ENCODE data around the gene DPF3. TPM values are rescaled to one million over a fixed set of nuclear protein-coding genes. Genes with fewer than 3 reads are reported as not detected.

Gene DPF3
- total RNA-seq: under 1 TPM; 0.33 to 0.86 (median 0.54) TPM
- total RNA-seq (2013): 0.85 TPM
- 0.14 to 2.6 (median 0.99) reads per million in 29 experiments for total RNA-seq

DNA sequence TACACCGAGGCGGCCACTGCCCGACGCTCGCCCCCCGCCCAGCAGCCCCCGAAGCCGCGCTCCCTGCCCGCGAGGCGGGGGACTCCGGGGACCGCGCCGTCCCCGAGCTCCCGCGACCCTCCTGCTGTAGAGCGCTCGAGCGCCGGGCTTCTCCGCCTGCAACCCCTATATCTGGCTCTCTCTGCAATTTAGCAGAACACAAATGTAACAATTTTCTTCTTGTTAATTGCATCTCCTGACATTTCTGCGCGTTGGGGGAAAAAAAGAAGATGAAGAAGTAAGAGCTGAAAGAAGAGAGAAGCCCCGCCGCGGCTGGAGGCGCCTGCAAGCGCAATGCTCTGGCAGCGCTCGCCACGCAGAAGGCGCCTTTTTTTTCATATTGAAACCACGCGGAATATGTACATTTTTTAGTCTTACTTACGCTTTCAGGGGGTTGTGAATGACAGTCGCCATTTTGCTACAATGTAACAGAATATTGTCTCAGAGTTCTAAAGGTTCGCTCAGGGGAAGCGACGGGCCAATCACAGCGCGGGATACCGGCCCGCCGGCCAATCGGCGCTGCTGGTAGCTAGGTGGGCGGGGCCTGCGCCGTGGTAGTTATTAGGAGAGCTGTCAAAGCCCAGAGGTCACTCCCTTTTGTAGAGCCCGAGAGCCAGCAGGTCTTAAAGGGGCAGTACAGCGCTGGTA is at the start of gene DPF3:
TSS of gene DPF3 (minus strand) at position 466 of the 687 bp plus-strand sequence. CDS start at position 453, 13 bp downstream.
- peaks cover 9 to 52% of the 10 kb centered on the region in 2 experiments for H3K27me3 ChIP-seq (replicated peaks in 1 of 2; ENCODE audit: control insufficient read depth in 2 of 2, extremely low read depth in 1 of 2, insufficient read depth in 2 of 2, low read length in 1 of 2)
- Mint-ChIP-seq H3K27ac (peak within 1 kb of the TSS; percentile 23 to 89), H3K27me3 (peaks cover 20 to 46% of the 10 kb centered on the region in 2 donors), H3K4me1 (peaks cover 23 to 29% (median 26%) of the 10 kb centered on the region in 3 donors), H3K36me3 (no peaks in the 10 kb centered on the region), H3K9me3 (no peaks in the 10 kb centered on the region), H3K4me3 (peak within 1 kb of the TSS; percentile 86 to 98 (median 90))
- H3K4me1 ChIP-seq (ENCODE audit: control insufficient read depth in 1 of 2, extremely low read depth in 1 of 2, insufficient read depth in 2 of 2, low read length in 2 of 2): peaks cover 7 to 30% of the 10 kb centered on the region in 2 experiments
- POLR2A ChIA-PET: interaction anchor here (0.5 to 0.8 kb wide), 3 partner anchors 32 to 492 kb away, joined by 3 read pairs; partner anchors contain the start of gene DCAF4 (in 1 of the 2)
- H3K4me3 ChIP-seq (ENCODE audit: control insufficient read depth in 1 of 2, extremely low read depth in 1 of 2, low read length in 1 of 2): peak within 1 kb of the TSS; percentile 74 to 96
- H3K27ac ChIP-seq (ENCODE audit: low read length): no peak within 1 kb of the TSS
- WGBS (ENCODE audit: insufficient coverage): 0% methylated on average over 25 of the region's 54 CpGs
- DNase-seq (peak; percentile 77 to 93 (median 87)), ATAC-seq (replicated peaks in 1 of 4) (peak; percentile 97 to 98 (median 97))
- no peaks in the 10 kb centered on the region for H3K36me3 ChIP-seq (ENCODE audit: control insufficient read depth in 2 of 2, extremely low read depth in 1 of 2, insufficient read depth in 1 of 2, low read length in 1 of 2)
- CTCF ChIA-PET: interaction anchor here (0.6 to 2.3 kb wide), 10 partner anchors 8 to 621 kb away, joined by 3 to 18 read pairs (median 4); no protein-coding TSS in a partner anchor
- no peaks in the 10 kb centered on the region for H3K9me3 ChIP-seq

DNA sequence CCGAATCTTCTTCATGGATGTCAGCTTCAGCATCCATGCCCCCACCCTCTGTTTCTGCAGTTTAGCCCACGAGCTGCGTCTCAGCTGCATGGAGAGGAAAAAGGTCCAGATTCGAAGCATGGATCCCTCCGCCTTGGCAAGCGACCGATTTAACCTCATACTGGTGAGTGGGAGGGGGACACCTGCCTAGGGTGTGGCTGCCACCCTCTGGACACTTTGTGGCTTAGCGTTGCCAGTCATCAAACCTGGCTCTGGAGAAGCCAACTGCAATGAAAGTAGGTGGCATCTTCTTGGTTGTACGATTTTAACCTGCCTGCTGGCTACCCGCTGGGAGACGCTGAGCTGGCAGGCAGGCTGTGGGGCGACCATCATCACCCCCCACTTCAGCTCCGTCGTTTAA is 49.0 kb upstream of the DPF3 start:
- H3K36me3 Mint-ChIP-seq: peaks cover 54% of the 10 kb centered on the region
- H3K27me3 Mint-ChIP-seq: no peaks in the 10 kb centered on the region
- Histone ChIP-seq H3K9me3 (no peaks in the 10 kb centered on the region), H3K27ac (ENCODE audit: low read length) (no peak overlapping the region), H3K36me3 (ENCODE audit: control insufficient read depth in 2 of 2, extremely low read depth in 1 of 2, insufficient read depth in 1 of 2, low read length in 1 of 2) (peaks cover 33 to 60% of the 10 kb centered on the region in 2 donors), H3K4me3 (ENCODE audit: control insufficient read depth in 1 of 2, extremely low read depth in 1 of 2, low read length in 1 of 2) (no peak overlapping the region), H3K27me3 (replicated peaks in 1 of 2; ENCODE audit: control insufficient read depth in 2 of 2, extremely low read depth in 1 of 2, insufficient read depth in 2 of 2, low read length in 1 of 2) (no peaks in the 10 kb centered on the region), H3K4me1 (ENCODE audit: control insufficient read depth in 1 of 2, extremely low read depth in 1 of 2, insufficient read depth in 2 of 2, low read length in 2 of 2) (peaks cover 0 to 2% of the 10 kb centered on the region in 2 experiments)
- ATAC-seq (replicated peaks in 1 of 4) (no peak), DNase-seq (no peak)
- H3K4me1 Mint-ChIP-seq: peaks cover 2 to 6% (median 2%) of the 10 kb centered on the region in 3 donors
- CTCF ChIA-PET: interaction anchor here in 1 of 2 donors (0.7 kb wide), 1 partner anchor 516 kb away, joined by 3 read pairs; no protein-coding TSS in a partner anchor
- 93% methylated on average over 7 of the region's 14 CpGs for WGBS (ENCODE audit: insufficient coverage)
- no peak overlapping the region for H3K27ac Mint-ChIP-seq
- POLR2A ChIA-PET: interaction anchor here in 1 of 2 donors (0.5 kb wide), 1 partner anchor 8 kb away, joined by 3 read pairs; no protein-coding TSS in a partner anchor
- H3K4me3 Mint-ChIP-seq: no peak overlapping the region
- no peaks in the 10 kb centered on the region for H3K9me3 Mint-ChIP-seq

DNA sequence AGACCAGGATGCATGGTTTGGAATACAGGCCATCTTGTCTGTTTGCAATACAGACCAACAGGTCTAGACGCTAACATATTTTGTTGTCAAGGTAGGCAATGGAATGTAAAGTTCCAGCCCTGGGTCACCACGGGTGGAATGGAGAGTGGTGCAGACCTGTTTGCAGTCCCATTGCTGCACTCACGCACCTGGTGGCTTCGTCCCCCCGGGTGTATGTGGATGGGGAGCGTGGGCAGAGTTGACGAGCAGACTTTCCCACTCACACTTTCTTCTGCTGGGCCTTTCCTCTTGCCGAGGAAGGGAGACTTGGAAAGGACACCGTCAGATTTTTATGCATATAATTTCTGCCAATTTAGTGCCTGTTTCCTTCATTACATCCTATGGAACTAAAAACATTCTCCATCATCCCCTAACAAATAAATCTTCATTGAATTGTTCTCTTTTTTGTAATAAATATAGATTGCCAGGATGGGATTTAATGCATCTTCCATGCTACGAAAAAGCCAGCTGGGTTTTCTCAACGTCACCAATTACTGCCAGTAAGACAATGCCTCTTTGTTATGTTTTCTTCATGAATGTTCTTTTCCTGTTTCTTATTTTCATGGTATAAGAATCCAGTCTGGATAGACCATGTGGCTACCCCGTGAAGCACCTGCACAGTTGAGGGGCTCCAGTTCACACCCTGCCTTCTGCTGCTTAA is 47.5 kb upstream of the DPF3 start:
- no peak for ATAC-seq (replicated peaks in 1 of 4)
- POLR2A ChIA-PET: no interaction called here

DNA sequence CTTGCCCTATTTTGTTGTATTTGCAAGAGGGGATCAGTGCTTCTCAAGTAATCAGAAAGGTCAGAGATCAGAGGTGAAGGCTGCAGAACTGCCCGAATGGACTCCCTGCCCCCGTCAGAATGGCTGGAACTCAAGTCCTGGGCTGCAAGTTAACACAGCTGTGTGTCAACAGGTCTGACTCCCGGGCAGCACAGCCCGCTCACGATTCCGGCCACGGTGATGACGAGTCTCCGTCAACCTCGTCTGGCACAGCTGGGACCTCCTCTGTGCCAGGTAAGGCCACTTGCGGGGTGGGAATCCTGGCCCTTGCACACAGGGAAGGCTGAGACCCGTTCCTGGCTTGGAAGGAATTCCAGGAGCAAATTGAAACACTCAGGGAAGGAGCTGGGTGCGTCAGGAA is 45.7 kb upstream of the DPF3 start:
- Mint-ChIP-seq H3K36me3 (peaks cover 56% of the 10 kb centered on the region), H3K27ac (no peak overlapping the region), H3K27me3 (no peaks in the 10 kb centered on the region), H3K4me3 (no peak overlapping the region), H3K4me1 (peaks cover 16 to 24% (median 24%) of the 10 kb centered on the region in 3 donors), H3K9me3 (no peaks in the 10 kb centered on the region)
- Histone ChIP-seq H3K27ac (ENCODE audit: low read length) (no peak overlapping the region), H3K9me3 (no peaks in the 10 kb centered on the region), H3K4me1 (ENCODE audit: control insufficient read depth in 1 of 2, extremely low read depth in 1 of 2, insufficient read depth in 2 of 2, low read length in 2 of 2) (peaks cover 0 to 10% of the 10 kb centered on the region in 2 experiments), H3K27me3 (replicated peaks in 1 of 2; ENCODE audit: control insufficient read depth in 2 of 2, extremely low read depth in 1 of 2, insufficient read depth in 2 of 2, low read length in 1 of 2) (no peaks in the 10 kb centered on the region), H3K36me3 (ENCODE audit: control insufficient read depth in 2 of 2, extremely low read depth in 1 of 2, insufficient read depth in 1 of 2, low read length in 1 of 2) (peaks cover 22 to 46% of the 10 kb centered on the region in 2 donors), H3K4me3 (ENCODE audit: control insufficient read depth in 1 of 2, extremely low read depth in 1 of 2, low read length in 1 of 2) (no peak overlapping the region)
- no peak for DNase-seq
- ChIA-PET CTCF (interaction anchor here in 1 of 2 donors (0.7 kb wide), 1 partner anchor 1805 kb away, joined by 3 read pairs; no protein-coding TSS in a partner anchor), POLR2A (no interaction called here)
- ATAC-seq (replicated peaks in 1 of 4): no peak
- 90% methylated on average over 13 of the region's 13 CpGs for WGBS (ENCODE audit: insufficient coverage)

More for the DNA sequence above, 47.5 kb upstream of the DPF3 start:
- Histone ChIP-seq H3K27me3 (replicated peaks in 1 of 2; ENCODE audit: control insufficient read depth in 2 of 2, extremely low read depth in 1 of 2, insufficient read depth in 2 of 2, low read length in 1 of 2) (no peaks in the 10 kb centered on the region), H3K36me3 (ENCODE audit: control insufficient read depth in 2 of 2, extremely low read depth in 1 of 2, insufficient read depth in 1 of 2, low read length in 1 of 2) (peaks cover 25 to 55% of the 10 kb centered on the region in 2 donors), H3K4me1 (ENCODE audit: control insufficient read depth in 1 of 2, extremely low read depth in 1 of 2, insufficient read depth in 2 of 2, low read length in 2 of 2) (peaks cover 0 to 10% of the 10 kb centered on the region in 2 experiments), H3K27ac (ENCODE audit: low read length) (no peak overlapping the region), H3K9me3 (no peaks in the 10 kb centered on the region), H3K4me3 (ENCODE audit: control insufficient read depth in 1 of 2, extremely low read depth in 1 of 2, low read length in 1 of 2) (no peak overlapping the region)
- Mint-ChIP-seq H3K27ac (no peak overlapping the region), H3K27me3 (no peaks in the 10 kb centered on the region), H3K9me3 (no peaks in the 10 kb centered on the region), H3K4me3 (no peak overlapping the region), H3K4me1 (peaks cover 15 to 20% (median 17%) of the 10 kb centered on the region in 3 donors), H3K36me3 (peaks cover 60% of the 10 kb centered on the region)
- CTCF ChIA-PET: no interaction called here
- no peak for DNase-seq
- 88% methylated on average over 5 of the region's 12 CpGs for WGBS (ENCODE audit: insufficient coverage)

DNA sequence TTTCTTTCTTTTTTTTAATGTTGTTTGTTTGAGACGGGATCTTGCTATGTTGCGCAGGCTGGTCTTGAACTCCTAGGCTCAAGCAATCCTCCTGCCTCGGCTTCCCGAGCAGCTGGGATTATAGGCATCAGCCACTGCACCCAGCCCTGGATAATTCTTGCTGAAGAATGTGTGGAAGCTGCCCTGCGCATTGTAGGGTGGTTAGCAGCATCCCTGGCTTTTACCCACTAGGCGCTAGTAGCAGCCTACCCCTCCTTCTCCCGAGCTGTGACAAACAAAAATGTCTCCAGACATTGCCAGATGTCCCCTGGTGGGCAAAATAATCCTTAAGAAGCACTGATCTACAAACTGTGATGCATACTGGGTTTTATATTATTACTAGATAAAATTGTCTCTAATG is 39.0 kb upstream of the DPF3 start:
- no peak for DNase-seq
- ChIA-PET POLR2A (no interaction called here), CTCF (interaction anchor here in 1 of 2 donors (0.6 kb wide), 1 partner anchor 10 kb away, joined by 6 read pairs; no protein-coding TSS in a partner anchor)
- H3K27ac Mint-ChIP-seq: no peak overlapping the region
- 100% methylated on average over 1 of the region's 7 CpGs for WGBS (ENCODE audit: insufficient coverage)
- Histone ChIP-seq H3K4me3 (ENCODE audit: control insufficient read depth in 1 of 2, extremely low read depth in 1 of 2, low read length in 1 of 2) (no peak overlapping the region), H3K9me3 (no peaks in the 10 kb centered on the region), H3K4me1 (ENCODE audit: control insufficient read depth in 1 of 2, extremely low read depth in 1 of 2, insufficient read depth in 2 of 2, low read length in 2 of 2) (peaks cover 0 to 9% of the 10 kb centered on the region in 2 experiments), H3K36me3 (ENCODE audit: control insufficient read depth in 2 of 2, extremely low read depth in 1 of 2, insufficient read depth in 1 of 2, low read length in 1 of 2) (peaks cover 0 to 3% of the 10 kb centered on the region in 2 donors), H3K27ac (ENCODE audit: low read length) (no peak overlapping the region), H3K27me3 (replicated peaks in 1 of 2; ENCODE audit: control insufficient read depth in 2 of 2, extremely low read depth in 1 of 2, insufficient read depth in 2 of 2, low read length in 1 of 2) (no peaks in the 10 kb centered on the region)
- H3K4me1 Mint-ChIP-seq: peaks cover 22 to 36% (median 35%) of the 10 kb centered on the region in 3 donors
- ATAC-seq (replicated peaks in 1 of 4): no peak
- no peak overlapping the region for H3K4me3 Mint-ChIP-seq
- no peaks in the 10 kb centered on the region for H3K27me3 Mint-ChIP-seq
- no peaks in the 10 kb centered on the region for H3K9me3 Mint-ChIP-seq
- H3K36me3 Mint-ChIP-seq: peaks cover 12% of the 10 kb centered on the region

Measured in T-cell (primary cell).